ENCODE data around the gene FBXO17.

DNA sequence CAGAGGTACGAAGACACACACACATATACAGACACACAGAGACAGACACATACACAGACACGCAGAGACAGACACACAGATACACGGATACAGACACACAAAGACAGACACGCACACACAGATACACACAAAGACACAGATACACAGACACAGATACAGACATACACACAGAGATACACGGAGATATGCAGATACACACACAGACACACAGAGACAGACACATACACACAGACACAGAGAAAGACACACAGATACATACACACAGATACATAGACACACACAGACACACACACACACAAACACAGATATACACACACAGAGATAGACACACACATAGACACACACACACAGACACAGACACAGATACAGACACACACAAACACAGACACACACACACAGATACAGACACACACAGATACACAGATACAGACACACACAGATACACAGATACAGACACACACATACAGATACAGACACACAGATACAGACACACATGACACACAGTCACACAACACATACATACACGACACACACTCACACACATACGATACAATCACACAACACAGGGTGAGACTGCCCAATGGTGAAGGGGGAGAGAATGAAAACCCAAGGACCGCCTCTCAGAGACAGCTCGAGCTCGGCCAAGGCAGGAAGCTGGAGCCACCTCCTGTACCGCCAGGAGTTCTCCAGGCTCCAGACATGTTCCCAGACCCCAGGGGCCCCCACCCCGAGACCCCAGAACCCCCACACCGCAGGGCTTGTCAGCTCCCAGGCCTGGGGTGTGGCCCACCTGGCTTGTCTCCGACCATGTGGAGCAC is 54.7 kb downstream of the FBXO17 start:
- TF ChIP-seq CTCF (IDR thresholded peaks at IDR 0.05; ENCODE audit: borderline replicate concordance, extremely low read depth, low read length, poor library complexity, severe bottlenecking) (no peak), EZH2 (IDR thresholded peaks at IDR 0.05; ENCODE audit: borderline replicate concordance, low read depth, low read length, severe bottlenecking) (no peak)

All from DND-41 (cell line).